22Rv1 (cell line): ENCODE data around the gene DDX56.

Source experiments
- ZFX ChIP-seq: fragments of 450-650 bp; IDR thresholded peaks from 2 replicates; pipeline ENCODE4 v1.6.1; 2017; ENCODE audit warnings: antibody characterized with exemption, borderline replicate concordance
- TF ChIP-seq, protein P1 (sequence below): fragments of 450-650 bp; IDR thresholded peaks from 2 replicates; pipeline ENCODE4 v1.5.1; 2017; ENCODE audit warnings: mild to moderate bottlenecking

DNA sequence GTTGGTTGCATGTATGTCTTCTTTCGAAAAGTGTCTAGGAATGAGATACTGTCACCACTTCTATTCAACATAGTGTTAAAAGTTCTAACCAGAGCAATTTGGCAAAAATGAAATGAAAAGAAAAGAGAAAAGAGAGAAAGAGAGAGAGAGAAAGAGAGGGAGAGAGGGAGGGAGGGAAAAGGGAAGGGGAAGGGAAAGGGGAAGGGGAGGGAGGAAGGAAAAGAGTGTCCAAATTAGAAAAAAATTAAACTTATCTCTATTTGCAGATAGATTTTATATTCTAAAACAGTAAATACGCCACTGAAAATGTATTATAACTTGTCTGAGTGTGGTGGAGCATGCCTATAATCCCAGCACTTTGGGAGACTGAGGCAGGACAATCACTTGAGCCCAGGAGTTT lies 16.2 kb downstream of the DDX56 start:
- TF ChIP-seq, protein P1, sequence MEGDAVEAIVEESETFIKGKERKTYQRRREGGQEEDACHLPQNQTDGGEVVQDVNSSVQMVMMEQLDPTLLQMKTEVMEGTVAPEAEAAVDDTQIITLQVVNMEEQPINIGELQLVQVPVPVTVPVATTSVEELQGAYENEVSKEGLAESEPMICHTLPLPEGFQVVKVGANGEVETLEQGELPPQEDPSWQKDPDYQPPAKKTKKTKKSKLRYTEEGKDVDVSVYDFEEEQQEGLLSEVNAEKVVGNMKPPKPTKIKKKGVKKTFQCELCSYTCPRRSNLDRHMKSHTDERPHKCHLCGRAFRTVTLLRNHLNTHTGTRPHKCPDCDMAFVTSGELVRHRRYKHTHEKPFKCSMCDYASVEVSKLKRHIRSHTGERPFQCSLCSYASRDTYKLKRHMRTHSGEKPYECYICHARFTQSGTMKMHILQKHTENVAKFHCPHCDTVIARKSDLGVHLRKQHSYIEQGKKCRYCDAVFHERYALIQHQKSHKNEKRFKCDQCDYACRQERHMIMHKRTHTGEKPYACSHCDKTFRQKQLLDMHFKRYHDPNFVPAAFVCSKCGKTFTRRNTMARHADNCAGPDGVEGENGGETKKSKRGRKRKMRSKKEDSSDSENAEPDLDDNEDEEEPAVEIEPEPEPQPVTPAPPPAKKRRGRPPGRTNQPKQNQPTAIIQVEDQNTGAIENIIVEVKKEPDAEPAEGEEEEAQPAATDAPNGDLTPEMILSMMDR = no peak
- TF ChIP-seq ZFX = no peak
